8988T (cell line): ENCODE measurements around the gene MAS1L.
A peak's percentile ranks its signal among the peaks of the same experiment; 100 is the strongest.

ENCODE experiments used
- DNase-seq: peaks from one replicate; pipeline ENCODE4 v3.0.0; 2011

Gene MAS1L, protein sequence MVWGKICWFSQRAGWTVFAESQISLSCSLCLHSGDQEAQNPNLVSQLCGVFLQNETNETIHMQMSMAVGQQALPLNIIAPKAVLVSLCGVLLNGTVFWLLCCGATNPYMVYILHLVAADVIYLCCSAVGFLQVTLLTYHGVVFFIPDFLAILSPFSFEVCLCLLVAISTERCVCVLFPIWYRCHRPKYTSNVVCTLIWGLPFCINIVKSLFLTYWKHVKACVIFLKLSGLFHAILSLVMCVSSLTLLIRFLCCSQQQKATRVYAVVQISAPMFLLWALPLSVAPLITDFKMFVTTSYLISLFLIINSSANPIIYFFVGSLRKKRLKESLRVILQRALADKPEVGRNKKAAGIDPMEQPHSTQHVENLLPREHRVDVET

DNA sequence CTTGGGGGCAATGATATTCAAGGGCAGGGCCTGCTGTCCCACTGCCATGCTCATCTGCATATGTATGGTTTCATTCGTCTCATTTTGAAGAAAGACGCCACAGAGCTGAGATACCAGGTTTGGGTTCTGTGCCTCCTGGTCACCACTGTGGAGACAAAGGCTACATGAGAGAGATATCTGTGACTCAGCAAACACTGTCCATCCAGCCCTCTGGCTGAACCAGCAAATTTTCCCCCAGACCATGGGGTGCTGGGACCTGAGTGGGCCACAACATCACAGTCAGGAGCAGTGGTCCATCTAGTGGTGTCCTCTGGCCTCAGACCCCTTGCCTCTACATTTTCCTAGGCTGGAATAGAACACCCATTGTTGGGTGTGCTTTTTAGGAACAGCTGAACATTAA is at the start of gene MAS1L:
MAS1L (minus strand) TSS at position 297 of the 400 bp plus-strand sequence; CDS start at position 243, 54 bp downstream.
- no peak for DNase-seq

DNA sequence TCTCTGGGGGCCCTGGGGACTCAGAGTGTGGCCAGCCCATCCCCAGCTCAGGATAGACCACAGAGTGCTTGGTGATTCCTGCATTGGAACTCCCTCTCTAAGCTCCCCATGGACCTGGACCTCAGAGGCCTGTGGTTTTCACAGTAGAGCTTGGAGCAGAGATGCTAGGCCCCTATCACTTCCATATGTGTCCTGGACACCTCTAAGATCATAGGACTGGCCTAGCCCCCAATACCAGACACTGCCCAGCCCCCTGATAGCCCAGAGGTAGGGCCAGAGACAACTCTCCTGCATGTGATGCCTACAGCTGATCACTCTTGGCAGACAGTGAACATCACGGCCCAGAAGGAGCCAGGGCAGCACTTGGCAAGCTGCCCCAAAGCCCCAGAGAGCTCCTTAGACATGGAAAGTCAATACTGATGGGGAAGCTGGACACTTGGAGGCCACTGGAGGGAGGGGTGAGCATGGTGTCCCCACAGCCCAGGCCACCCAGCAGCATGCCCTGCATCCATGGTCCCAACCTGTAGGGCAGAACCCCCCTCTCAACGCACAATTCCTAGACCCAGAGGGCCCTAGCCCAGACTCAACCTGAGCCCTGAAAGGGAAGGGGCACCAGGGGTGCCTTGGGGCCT is 44.7 kb upstream of the MAS1L start:
- DNase-seq = no peak

DNA sequence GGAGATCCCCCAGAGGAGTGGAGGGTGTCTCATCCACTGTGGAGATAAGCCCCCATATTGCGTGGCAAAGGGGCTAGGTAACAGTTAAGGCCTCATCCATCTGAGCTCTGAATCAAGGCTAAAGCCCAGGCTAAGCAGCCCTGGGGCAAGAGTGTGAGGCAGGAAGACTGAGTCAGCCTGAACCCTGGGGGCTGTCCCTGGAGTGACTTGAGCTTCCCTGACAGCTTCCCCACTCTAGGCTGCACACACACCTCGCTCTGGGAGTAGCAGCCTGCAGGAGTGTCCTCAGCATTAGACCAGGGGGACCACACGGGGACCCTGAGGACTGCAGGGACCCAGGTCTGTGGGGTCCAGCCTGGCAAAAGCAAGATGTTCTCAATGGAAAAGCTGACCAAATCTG is 43.9 kb upstream of the MAS1L start:
- DNase-seq = peak; percentile 37

DNA sequence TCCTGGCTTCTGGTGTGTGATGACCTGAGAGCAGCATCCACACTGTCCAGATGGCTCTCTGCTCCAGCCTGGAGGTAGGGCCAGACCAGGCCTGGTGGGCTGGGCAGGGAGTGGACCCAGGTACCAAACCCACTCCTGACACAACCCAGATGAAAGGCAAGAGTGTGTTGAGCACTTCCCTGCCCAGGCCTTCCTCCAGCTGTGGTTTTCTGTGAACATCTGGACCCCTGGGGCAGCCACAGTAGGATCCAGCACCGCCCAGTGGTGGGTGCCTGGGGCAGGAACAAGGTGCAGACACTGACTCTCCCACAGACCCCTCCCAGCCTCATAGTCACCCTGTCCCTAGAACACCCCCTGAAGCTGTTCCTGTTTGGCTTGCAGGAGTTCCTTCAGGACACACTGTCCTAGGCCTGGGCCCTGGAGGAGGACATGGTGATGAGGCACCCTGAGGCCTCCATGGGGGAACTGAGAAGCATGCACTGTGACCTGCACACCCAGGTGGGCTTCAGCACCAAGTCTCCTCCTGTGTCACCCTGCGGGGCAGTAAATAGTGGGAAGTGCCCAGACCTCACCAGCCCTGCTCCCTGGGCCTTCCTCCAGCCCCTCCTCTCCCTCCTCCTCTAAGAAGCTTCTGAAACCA is 43.0 kb upstream of the MAS1L start:
- DNase-seq = no peak

DNA sequence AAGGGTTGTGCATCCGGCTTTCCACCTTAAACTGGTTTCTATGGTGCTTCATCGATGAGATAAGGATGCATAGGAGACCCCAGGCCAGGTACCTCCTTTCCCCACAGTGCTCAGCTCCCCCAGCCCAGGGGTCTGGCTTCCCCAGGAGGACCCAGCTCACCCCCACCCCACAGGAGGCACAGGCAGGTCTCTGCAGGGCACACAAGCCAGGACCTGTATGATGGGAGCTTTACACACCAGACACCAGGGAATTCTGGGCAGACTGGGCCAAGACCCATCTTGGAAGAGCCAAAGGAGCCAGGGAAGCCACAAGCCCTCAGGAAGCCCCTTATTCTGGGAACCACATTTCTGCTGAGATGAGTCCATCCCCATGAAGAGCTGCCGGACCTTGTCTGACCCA is 42.2 kb upstream of the MAS1L start:
- DNase-seq = no peak

DNA sequence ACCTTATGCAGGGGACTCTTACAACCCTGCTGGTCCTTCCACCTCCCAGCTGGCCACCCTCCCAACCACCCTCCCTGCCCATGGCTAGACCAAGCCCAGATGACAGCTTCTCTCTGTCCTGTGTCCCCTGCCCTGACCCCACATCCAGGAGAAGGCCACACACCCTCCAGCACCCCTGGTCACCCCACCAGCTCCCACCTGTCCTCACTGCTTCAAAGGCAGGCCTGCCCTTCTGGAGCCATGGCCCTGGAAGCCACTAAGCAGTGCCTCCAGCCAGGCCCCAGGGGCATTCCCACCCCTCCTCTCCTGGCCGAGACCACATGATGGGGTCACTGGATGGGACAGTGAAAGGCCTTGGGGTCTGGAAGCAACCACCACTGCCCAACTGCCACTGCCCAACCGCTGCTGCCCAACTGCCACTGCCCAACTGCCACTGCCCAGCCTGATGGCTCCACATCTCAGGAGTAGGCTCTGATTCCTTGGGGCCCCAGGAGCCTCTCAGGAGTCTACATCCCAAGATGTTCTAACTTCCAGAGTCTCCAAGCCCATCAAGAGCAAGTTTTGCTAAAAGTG is 41.3 kb upstream of the MAS1L start:
- no peak for DNase-seq

DNA sequence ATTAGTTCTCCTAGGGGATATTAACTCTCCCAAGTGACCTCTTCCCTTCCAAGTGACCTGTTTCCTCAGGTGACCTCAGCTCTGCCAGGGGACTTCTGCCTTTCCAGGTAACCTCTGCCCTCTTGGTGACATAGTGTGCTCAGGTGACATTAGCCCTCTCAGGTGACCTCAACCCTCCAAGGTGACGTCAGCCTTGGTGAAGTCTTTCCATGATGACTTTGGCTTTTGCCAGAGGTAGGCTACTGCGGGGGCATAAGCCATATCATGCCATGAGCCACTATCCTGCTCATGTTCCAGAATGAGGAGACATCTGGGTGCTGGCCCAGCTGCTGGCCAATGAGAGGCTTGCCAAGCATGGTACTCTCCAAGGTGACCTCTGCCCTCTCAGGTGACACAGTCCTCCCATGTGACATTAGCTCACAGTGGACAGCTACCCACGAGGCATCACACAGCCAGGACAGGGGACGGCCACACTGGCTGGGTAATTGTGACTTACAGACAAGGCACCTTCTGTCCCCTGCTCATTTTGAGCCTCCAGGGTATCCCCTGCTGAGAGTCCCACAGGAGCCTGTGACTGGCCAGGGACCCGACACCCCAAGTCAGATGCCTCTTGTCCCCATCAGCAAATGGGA is 40.7 kb upstream of the MAS1L start:
- no peak for DNase-seq

DNA sequence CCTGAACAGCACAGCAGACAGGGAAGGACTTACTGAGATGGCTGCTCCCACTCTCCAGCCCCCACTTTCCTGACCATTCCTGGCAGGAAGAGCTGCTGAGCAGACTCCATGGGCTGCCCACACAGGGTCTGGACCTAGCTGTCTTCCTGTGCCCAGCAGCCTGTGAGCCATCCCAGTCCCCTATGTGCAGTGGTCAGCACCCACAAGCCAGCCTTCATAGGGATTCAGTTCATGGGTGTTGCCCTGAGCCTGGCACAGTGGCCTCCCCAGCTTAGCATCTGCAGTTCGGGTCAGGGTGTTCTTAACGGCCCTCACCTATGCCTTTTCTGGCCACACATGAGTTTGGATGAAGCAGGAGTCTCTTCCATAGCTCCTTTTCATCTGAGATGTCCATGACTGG is 39.8 kb upstream of the MAS1L start:
- DNase-seq = no peak

DNA sequence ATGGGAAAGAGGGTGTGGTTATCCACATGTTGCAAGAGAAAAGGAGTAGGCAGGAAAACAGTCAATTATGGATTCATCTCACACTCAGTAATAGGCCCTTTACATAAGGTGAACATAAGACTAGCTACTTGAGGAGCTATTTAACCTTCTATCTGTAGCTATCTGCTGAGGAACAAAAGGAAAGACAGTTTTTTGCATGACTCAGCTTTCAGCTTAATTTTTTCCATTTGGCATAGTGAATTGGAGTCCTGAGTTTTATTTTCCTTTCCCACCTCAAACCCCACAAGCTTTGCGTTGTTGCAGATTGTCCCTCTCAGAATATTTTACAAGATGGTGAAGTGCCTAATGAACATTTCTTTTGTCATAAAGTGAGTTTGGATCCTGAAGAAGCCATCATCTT is 39.4 kb upstream of the MAS1L start:
- DNase-seq = no peak

DNA sequence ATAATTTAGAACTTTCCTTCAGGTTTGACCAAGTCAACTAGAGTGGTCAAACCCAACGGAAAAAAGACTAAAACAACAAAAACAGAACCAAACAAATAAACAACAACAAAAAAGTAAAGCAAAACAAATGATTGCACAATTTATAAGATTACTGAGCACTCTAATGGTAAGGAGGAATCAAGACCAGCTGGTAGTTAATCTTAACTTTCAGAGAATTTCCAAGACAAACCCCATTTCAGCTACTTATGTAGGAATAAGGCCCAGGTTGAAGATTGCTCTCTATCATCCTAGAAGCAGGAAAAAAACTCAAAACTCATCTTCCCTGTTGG is 37.5 kb upstream of the MAS1L start:
- DNase-seq = no peak

DNA sequence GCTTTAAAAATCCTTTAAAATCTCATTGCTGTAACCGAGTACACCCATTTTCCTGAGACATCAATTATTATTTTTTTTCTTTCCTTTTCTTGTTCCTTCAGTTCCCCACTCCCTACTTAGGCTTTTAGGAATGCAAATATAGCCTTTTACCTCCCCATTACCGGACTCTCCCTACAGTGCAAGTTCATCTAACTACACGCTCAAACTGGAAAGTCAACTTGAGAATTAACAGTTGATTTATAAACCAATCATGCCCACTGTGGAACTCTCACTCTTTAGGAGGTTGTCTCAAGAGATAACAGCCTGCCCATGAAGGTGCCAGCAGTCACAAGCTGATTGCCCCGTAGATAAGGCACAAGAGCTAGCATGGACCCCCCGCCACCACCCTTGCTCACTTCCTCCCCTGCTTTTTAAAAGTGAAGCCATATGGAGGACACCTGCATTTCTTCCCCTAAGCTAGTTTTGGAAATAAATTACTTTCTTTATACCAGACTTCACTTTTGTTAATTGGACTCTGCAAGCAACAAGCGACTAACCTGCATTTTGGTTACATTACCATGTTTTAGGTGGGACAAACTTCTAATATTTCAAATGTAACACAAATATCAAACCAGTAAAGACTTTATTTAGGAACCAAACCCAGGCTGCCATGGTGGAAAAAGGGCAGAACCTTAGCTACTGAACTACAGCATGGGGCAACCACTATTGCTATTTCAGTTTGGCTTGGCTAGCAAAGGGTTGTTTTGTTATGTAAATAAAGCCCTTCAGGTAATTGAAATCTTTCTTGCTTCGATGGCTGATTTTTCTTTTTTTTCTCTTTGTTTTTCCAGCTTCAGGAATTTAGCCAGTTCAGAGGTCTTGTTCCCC is 36.9 kb upstream of the MAS1L start:
- no peak for DNase-seq

DNA sequence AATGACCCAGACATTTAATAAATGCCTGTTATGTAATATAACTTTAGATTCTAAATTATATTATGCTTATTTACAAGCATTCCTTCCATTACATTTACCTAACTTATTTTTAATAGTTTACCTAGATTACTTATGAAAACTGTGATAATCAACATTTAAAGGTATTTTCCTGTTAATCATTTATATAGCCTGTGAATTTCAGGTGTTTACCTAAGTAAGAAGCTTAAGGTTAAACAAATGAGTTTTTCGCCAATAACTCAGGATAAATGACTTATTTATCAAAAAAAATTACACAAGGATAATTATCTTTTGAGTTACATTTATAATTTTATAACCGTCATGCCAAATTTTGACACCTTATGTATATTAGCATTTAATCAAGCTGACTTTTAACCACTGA is 36.3 kb upstream of the MAS1L start:
- DNase-seq = no peak

DNA sequence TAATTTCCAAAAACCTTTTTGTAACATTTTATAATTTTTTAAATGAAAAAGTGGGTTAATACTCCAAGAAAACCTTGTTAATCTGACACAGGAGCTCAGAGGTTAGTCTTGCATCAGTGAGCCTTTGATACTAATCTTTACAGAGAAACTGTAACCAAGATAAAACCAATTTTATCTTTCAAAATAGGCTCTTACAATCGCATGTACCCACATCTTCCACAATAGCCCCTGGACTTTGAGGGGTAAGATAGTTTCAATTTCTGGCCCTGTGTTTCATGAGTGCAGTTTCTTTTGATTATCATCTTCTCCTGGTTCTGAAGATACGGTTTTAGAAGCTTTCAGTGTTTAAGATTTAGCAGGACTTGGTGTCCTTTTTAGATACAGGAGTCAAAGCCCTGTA is 34.5 kb upstream of the MAS1L start:
- no peak for DNase-seq

DNA sequence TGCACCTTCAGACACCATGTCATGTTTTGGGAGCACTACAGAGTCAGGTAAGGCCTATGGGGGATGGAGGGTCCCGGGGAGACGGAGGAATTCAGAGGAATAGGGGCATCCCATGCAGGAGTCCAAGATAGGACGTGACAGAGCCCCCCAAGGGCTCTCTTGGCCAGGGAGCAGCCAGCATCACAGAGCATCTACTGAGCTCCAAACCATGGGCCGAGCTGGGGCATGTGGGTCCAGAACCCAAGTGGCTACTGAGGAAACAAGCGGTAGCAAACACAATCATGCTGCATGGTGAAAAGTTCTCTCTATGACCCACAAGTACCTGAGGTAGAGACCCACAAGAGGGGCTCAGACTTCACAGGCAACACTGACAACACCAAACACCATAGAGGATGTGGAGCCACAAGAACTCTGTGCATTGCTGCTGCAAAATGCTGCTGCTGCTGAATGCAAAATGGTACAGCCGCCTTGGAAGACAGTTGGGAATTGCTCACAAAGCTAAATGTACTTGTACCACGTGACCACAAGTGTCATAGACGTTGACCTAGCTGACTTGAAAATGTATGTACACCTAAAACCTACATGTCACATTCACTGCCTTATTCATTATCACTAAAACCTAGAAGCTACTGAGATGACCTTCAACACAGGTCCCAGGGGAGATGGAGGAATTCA is 33.4 kb upstream of the MAS1L start:
- no peak for DNase-seq

DNA sequence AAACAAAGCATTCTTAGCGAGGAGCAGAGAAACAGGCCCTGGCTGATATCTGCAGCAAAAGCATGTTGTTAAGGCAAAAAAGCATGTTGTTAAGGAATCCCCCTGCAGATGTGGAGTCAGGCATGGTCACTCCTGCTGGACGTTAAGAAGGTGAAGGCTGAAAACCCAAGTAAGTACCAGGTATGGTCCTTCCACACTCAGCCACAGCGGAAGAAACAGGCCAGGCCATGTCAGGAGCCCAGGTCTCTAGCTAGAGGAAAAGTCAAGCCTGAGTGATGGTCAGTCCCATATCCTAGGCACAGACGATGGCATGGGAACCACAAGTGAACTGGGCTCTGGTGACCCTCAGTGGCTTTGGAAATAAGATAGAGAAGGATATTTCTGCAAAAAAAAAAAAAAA is 32.5 kb upstream of the MAS1L start:
- DNase-seq = no peak

DNA sequence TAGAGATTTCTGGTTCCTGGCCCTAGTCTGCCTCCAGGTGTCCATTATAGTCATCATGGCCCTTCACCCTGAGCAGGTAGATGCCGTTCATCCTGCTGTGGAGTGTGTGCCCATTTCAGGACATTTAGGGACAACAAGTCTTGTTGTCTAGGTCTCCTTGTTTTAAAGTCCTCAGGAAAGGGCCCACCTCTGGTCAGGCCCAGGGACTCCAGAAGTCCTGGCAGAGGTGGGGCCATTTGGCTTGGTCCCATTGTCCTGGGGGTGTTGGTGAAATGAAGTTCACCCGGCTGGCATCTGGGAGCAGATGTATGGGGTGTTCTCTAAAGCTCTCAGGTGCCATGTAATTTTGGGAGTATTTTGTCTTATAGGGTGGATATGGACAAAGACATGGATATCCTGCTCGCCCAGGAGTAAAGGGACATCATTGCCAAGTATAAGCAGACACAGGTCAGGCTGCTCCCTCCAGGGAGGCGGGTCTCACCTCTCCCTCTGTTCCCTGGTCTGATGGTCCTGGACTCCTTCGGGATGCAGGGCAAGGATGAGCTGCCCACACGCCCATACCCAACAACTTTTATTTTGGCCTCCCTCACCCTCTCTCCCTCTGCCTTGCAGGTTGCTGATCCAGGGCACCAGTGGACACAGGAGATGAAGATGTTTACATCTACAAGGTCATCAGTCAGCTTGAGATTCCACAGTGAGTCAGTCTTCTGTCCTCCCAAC is 31.7 kb upstream of the MAS1L start:
- no peak for DNase-seq

DNA sequence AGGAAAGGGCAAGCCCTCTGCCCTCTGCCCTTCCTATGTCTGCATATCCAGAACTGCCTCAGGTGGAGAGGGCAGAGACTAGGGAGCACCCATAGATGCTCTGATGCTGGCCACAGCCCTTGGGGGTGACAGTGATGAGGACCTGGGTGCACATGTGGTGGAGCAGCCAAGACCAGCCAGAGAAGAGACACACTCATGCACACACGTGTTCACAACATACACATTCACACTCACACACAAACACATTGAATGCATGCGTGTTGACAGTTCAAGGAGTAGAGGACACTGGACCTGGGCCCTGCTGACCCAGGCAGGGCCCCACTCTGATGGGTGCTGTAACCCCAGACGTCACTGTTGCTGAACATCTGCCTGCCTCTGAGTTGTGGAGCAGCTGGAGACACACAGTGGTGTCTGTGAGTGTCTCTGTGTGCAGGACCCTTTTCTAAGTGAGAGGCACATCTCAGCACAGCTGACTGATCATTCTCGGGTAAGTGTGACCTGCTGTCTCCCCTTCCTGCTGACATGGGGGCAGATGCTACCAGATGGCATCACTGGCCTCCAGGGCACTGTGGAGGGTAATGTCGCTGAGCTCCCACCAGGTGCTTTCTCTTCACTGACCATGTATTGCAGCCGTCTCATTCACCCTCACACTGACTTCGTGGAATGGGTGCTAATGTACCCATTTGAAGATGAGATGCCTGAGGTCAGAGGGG is 30.1 kb upstream of the MAS1L start:
- DNase-seq = no peak

DNA sequence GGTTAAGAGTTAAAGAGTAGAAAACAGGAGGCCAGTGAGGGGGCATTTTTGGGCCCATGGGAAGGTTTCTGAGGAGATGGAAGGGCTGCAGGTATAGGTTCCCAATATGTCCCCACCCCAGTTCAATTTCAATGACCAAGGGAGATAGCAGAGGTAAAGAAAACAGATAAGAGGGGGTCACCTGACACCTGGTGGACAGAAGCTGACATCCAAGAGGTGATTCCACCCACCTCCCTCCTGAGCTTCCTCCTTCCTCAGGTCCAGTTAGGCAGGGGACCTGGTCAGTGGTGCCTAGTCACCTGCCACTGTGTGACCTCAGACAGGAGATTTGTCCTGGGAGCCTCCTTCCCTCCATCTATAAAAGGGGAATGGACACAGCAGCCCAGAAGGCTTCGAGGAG is 29.5 kb upstream of the MAS1L start:
- DNase-seq = no peak

DNA sequence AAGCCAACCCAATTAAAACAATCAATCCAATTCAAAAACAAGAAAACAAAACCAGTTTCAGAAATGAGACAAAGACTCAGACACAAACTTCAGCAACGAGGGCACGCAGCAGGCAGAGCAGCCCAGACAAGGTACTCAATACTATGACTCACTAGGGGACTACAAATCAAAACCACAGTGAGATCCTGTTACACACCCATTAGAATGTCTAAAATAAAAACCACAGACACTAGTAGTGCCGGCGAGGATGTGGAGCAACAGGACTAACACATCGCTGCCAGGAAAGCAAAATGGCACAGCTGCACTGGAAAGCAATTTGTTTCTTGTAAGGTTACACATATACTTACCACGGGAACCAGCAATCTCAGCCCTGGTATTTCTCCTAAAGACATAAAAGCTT is 28.4 kb upstream of the MAS1L start:
- DNase-seq = no peak

DNA sequence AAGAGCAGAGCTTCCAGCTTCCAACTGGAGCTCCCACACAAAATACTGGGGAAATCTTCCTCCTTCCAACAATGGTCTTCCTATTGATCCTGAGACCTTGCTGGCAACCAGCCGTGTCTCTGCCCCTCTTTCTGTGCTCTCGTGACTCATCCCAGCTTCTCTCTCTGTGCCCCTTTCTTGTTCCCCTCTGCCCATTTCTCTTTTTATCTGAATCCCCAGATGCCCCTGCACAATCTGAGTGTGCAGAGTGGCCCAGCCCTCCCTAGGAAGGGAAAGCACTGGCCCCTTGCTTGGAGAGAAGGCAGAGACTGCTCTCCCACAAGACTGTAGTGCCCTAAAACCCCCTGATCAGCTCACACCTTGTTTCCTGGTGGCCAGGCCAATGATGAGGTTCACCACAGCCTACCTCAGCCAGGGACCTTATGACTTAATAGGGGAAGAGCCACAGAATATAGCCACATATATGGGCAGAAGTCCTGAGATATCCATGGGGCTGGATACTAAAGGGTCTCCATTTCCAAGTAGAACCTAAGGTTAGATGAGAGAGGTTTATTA is 23.1 kb upstream of the MAS1L start:
- DNase-seq = no peak
